Measurements from ENCODE around the gene RBCK1. TPM values are rescaled to one million over a fixed set of nuclear protein-coding genes. Genes with fewer than 3 reads are reported as not detected.

The RBCK1 gene
- total RNA-seq, 1 donor from 2014 or later: 94.3 TPM

GRCh38 chr20:420721-421574, 12.8 kb downstream of the RBCK1 start:
- H3K36me3 Mint-ChIP-seq (ENCODE audit: low read depth): peaks cover 23% of the 10 kb centered on the region
- no peak for TF ChIP-seq CTCF (IDR thresholded peaks at IDR 0.05)
- no peaks in the 10 kb centered on the region for H3K9me3 Mint-ChIP-seq (ENCODE audit: low read depth)
- H3K27ac Mint-ChIP-seq (ENCODE audit: unreplicated experiment): no peak overlapping the region
- H3K27me3 Mint-ChIP-seq (ENCODE audit: low read depth): no peaks in the 10 kb centered on the region
- no peaks in the 10 kb centered on the region for H3K4me1 Mint-ChIP-seq (ENCODE audit: low read depth)
- no peak for DNase-seq (ENCODE audit: low spot score)
- no peak overlapping the region for H3K4me3 Mint-ChIP-seq (ENCODE audit: unreplicated experiment)

GRCh38 chr20:421685-422250, 13.7 kb downstream of the RBCK1 start:
- H3K36me3 Mint-ChIP-seq (ENCODE audit: low read depth): peaks cover 21% of the 10 kb centered on the region
- H3K27ac Mint-ChIP-seq (ENCODE audit: unreplicated experiment): peak overlapping the region; percentile 14
- no peaks in the 10 kb centered on the region for H3K4me1 Mint-ChIP-seq (ENCODE audit: low read depth)
- no peak for DNase-seq (ENCODE audit: low spot score)
- no peak for TF ChIP-seq CTCF (IDR thresholded peaks at IDR 0.05)
- no peaks in the 10 kb centered on the region for H3K9me3 Mint-ChIP-seq (ENCODE audit: low read depth)
- H3K27me3 Mint-ChIP-seq (ENCODE audit: low read depth): no peaks in the 10 kb centered on the region
- no peak overlapping the region for H3K4me3 Mint-ChIP-seq (ENCODE audit: unreplicated experiment)

GRCh38 chr20:426566-426965, 18.5 kb downstream of the RBCK1 start:
- Mint-ChIP-seq H3K36me3 (ENCODE audit: low read depth) (peaks cover 18% of the 10 kb centered on the region), H3K27ac (ENCODE audit: unreplicated experiment) (no peak overlapping the region), H3K27me3 (ENCODE audit: low read depth) (no peaks in the 10 kb centered on the region), H3K4me3 (ENCODE audit: unreplicated experiment) (no peak overlapping the region), H3K9me3 (ENCODE audit: low read depth) (no peaks in the 10 kb centered on the region), H3K4me1 (ENCODE audit: low read depth) (peaks cover 3% of the 10 kb centered on the region)
- no peak for TF ChIP-seq CTCF (IDR thresholded peaks at IDR 0.05)
- DNase-seq (ENCODE audit: low spot score): no peak

GRCh38 chr20:427401-427800, 19.3 kb downstream of the RBCK1 start:
- peaks cover 14% of the 10 kb centered on the region for H3K36me3 Mint-ChIP-seq (ENCODE audit: low read depth)
- H3K27me3 Mint-ChIP-seq (ENCODE audit: low read depth): no peaks in the 10 kb centered on the region
- DNase-seq (ENCODE audit: low spot score): no peak

More at GRCh38 chr20:427401-427800, 19.3 kb downstream of the RBCK1 start:
- H3K27ac Mint-ChIP-seq (ENCODE audit: unreplicated experiment): no peak overlapping the region
- TF ChIP-seq CTCF (IDR thresholded peaks at IDR 0.05): no peak
- H3K4me3 Mint-ChIP-seq (ENCODE audit: unreplicated experiment): no peak overlapping the region
- peaks cover 4% of the 10 kb centered on the region for H3K4me1 Mint-ChIP-seq (ENCODE audit: low read depth)
- no peaks in the 10 kb centered on the region for H3K9me3 Mint-ChIP-seq (ENCODE audit: low read depth)
